HuH-7 (cell line): ENCODE measurements around the gene PUM2.
"Not testable (repeated sequence)": the region's sequence is repeated elsewhere in the genome, so short reads cannot be mapped to it uniquely, and the experiment has no call there.

Experiments
- DNase-seq: peaks from one replicate; pipeline ENCODE4 v3.0.0; 2011; ENCODE audit warnings: low spot score

Gene PUM2

GRCh38 chr2:20288642-20289340 lies 61.9 kb downstream of the PUM2 start:
- DNase-seq, result no peak

- no peak for DNase-seq
Observed at GRCh38 chr2:20282916-20283592, 67.6 kb downstream of the PUM2 start.

- no peak for DNase-seq
Observed at GRCh38 chr2:20281876-20282275, 68.8 kb downstream of the PUM2 start.

- DNase-seq, result no peak
Observed at GRCh38 chr2:20273042-20273441, 77.6 kb downstream of the PUM2 start.

GRCh38 chr2:20268317-20268716 lies 82.3 kb downstream of the PUM2 start:
- DNase-seq, result not testable (repeated sequence)

GRCh38 chr2:20267529-20267928 lies 83.1 kb downstream of the PUM2 start:
- DNase-seq, result no peak

GRCh38 chr2:20264629-20265028 lies 86.0 kb downstream of the PUM2 start:
- DNase-seq, result no peak

GRCh38 chr2:20257411-20257810 lies 93.2 kb downstream of the PUM2 start:
- no peak for DNase-seq

GRCh38 chr2:20254731-20255130 lies 95.9 kb downstream of the PUM2 start:
- no peak for DNase-seq

GRCh38 chr2:20250436-20250835 lies 100.2 kb downstream of the PUM2 start:
- DNase-seq, result no peak

GRCh38 chr2:20249170-20249569 lies 101.5 kb downstream of the PUM2 start:
- DNase-seq, result no peak

- DNase-seq, result no peak
Observed at GRCh38 chr2:20247084-20247483, 103.6 kb downstream of the PUM2 start.

GRCh38 chr2:20243637-20244036 lies 107.0 kb downstream of the PUM2 start:
- DNase-seq, result not testable (repeated sequence)

GRCh38 chr2:20242727-20243377 lies 107.8 kb downstream of the PUM2 start:
- no peak for DNase-seq

- no peak for DNase-seq
Observed at GRCh38 chr2:20241973-20242726, 108.5 kb downstream of the PUM2 start.

- not testable (repeated sequence) for DNase-seq
Observed at GRCh38 chr2:20240291-20240690, 110.4 kb downstream of the PUM2 start.

GRCh38 chr2:20236496-20236895 lies 114.1 kb downstream of the PUM2 start:
- DNase-seq, result no peak

GRCh38 chr2:20235655-20236305 lies 114.9 kb downstream of the PUM2 start:
- no peak for DNase-seq

GRCh38 chr2:20234597-20234996 lies 116.0 kb downstream of the PUM2 start:
- not testable (repeated sequence) for DNase-seq

GRCh38 chr2:20232837-20233207 lies 117.8 kb downstream of the PUM2 start:
- no peak for DNase-seq

- DNase-seq, result no peak
Observed at GRCh38 chr2:20231598-20232026, 119.0 kb downstream of the PUM2 start.

- DNase-seq, result no peak
Observed at GRCh38 chr2:20231159-20231558, 119.5 kb downstream of the PUM2 start.
